ENCODE measurements around the gene XIRP1.
A peak's percentile ranks its signal among the peaks of the same experiment; 100 is the strongest.
"Not testable (repeated sequence)": the region's sequence is repeated elsewhere in the genome, so short reads cannot be mapped to it uniquely, and the experiment has no call there.

Gene XIRP1

DNA sequence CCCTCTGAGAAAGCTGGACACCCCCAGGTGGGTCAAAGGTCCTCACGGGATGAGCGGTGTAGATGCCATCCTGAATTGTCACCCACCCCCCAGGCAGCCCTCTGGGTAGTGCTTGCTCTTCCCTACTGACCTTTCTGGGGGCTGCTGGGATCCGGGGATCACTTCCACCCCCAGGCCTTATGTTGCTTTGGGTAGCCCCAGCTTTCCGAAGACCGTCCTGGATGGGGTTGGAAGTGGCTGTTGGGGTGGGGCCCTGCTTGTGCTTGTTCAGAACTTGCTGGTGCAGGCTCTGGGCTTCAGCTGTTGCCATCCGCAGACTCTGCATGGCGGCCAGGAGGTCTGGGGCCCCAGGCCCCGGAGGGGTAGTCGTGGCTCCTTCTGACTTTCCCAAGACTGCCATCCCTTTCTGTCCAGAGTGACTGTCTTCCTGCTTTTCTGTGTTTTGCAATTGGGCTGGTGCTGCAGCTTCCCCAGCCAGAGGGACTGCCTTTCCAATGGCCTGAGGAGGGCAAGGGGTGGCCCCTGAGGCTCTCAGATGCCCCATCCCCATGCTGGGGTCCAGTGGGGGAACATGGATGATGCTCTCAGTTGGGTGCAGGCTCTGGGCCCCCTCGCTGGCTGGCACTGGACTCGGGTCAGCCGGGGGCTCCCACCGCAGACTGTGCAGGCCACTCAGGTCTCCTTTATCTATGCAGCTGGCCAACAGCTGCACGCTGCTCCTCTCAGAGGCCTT is 6.3 kb downstream of the XIRP1 start:
- no peak for DNase-seq

GRCh38 chr3:39185326-39185958 is 7.0 kb downstream of the XIRP1 start:
- no peak for DNase-seq

DNA sequence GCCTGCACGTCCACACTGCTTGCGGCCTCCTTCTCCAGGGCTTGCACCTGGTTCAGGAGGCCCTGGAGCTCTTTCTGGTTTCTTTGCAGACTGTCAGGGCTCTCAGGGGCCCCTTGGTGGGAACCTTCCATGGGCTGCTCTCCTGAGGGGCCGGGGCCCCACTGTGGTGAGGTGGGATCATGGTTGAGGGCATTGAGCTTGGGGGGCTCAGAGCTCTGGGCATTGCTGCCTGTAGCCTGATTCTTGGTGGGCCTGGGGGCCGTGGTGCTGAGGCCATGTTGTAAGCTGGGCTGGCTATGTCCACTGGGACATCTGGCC is 7.5 kb downstream of the XIRP1 start:
- no peak for DNase-seq

DNA sequence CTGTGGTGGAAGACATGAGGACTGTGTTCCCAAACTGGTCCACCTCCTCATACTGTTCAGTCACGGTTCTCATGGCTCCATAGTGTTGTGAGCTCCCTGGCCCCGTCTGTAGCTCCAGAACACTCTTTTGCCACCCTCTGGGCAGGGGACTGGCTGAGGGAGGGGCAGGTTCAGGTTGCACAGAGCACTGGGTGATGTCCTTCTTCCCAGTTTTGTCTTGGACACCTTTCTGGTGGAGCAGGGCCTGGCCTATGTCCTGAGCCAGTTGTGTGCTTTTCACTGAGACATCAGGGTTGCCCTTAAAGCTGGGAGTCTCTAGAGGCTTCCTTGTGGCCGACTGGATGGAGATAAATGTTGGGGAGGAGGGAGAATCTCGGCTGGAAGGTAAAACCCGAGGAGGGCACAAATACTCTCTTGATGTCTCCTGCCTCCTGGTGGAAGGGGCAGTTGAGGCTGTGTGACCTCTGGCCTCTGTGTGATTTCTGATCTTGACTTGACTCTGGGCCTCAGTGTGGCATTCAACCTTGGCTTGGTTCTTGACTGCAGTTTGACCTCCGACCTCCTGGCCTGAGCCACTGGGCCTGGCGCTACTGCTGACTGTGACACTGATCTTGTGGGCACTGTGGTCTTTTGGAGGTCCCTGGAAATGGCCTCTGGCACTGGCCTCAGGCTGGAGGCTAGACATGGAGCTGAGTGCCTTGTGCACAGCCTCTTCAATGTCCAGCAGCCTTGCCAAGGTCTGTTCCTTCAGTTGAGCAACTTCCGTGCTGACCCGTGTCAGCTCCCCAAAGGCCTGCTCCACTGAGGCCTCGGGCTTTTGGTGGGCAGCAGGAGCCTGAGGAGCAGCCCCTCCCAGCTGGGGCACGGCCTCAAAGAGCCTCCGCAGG is 8.1 kb downstream of the XIRP1 start:
- no peak for DNase-seq

DNA sequence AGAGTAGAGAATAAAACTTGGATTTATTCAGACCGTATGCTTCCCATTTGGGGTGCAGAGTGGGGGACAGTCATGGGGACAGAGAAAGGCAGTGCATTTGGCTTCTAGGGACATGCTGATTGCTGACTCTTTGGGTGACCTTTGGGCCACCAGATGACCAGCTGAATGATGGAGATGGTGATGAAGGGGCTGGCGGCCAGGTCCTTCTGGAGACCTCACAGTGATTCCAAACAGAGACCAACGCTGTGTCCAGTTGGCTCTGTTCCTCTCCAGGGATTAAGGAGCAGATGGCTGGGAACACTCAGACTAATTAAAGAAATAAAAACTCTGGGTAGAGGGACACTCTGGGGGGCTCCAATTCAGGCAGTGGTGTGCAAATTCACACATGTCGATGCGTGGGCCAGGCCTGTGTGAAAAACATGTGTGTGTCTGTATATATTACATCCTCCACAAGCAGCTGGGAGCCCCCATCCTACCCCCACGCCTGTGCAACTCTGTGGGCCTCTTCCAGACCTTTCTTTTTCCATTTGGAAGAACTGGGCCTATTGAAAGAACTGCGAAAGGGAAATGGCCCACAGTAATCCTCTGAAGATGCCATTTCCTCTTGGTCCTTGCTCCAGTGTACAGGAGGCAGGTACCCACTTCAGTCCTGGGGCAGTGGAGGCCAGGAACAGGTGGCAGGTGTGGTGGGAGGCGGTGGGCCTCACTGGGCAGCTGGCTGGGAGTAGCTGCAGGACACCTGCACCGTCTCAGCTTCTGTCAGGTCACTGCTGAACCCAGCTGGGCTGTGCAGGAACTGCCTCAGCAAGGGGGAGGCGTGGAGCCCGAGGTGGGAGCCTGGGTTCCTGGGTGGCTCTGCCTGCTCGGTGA is 8.9 kb downstream of the XIRP1 start:
- no peak for DNase-seq

DNA sequence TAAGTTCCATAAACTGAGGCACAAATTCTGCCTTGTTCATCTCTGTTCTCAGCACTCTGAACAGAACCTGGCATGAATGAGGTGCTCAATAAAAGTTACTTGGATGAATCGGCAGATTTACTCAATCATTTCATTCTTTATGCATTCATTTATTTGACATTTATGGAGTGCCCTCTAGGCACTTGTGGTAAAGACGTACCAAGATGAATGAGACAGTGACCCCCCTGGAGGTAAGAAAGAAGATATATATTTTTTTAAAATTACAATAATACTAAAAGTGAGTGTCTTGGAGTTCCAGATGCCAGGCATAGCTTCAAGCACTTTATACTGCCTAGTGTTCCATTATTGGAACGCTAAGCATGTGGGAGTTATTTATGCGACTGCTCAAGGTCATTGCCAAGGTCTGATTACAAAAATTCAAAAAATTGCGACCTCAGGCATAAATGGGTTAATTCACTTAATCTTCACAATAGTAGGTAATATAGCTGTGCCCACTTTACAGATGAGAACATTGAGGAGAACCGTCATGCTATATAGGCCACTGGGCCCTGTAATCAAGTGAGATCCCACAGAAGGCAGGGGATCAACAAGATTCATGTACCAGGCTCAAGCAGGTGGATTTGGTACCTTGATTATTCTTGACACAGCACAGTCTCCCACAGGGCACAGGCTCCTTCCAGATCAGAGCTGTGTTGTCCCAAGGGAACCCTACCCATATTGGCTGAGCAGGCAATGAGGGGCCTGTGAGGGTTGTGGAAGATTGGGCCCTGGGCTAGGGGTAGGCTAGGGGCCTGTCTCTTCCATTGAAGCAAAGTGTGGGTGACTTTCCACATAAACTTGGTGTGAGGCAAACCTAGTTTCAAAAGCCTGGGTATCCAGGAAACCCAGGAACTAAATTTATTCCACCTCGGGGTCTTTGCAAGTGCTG is 10.7 kb downstream of the XIRP1 start:
- DNase-seq = no peak

DNA sequence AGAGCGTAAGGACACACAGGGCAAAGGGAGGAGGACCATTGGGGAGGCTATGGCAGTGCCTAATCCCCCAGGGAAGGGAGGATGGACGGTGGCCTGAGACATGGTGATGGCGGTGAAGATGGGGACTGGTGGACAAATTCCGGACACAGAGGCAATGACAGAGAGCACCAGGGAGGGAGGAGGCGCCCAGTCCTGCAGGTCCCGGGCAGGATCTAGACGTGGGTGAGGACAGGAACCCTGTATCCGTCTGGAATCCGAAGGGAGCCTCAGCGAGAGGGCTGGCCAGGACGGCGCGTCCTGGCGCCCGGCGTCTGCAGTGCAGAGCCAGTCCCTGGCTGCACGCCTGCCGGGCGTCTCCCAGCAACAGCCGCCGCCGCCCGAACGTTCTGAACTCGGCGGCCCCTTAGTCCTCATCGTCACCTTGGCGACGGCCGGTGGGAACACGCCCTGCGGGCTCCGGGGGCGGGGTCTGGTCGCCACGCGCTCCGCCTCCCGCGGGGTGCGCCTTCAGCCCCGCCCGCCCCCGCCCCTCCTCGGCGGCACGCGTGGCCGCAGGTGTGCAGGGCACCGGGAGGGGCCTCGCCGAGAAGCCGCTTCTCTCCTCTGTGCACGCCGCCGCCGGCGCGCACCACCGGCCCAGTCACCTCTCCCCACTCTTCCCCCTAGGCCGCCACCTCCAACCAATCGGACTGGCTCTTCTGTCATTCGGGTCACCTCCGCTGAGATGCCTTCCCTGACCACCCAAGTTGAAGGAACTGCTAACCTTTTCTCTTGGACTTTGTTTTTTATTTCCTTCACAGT is 11.6 kb downstream of the XIRP1 start:
- peak; percentile 29 for DNase-seq

DNA sequence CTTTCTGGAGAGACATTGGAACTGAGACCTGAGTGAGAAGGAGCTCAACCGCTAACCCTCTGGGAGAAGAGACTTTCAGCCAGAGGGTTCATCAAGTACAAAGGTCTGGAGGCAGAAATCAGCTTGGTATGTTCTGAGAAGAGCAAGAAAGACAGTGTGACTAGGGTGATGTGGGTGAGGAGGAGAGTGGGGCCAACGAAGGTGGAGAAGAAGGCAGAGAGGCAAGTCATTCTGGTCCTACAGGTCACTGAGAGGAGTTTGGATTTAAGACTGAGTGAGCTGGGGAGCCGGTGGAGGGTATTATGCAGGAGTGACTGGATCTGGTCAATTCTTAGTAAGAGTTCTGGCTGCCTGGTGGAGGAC is 12.2 kb downstream of the XIRP1 start:
- no peak for DNase-seq

GRCh38 chr3:39178553-39178952 is 13.8 kb downstream of the XIRP1 start:
- no peak for DNase-seq

GRCh38 chr3:39177708-39178332 is 14.6 kb downstream of the XIRP1 start:
- no peak for DNase-seq

- no peak for DNase-seq
Measured at GRCh38 chr3:39176025-39176714, 16.2 kb downstream of the XIRP1 start.

DNA sequence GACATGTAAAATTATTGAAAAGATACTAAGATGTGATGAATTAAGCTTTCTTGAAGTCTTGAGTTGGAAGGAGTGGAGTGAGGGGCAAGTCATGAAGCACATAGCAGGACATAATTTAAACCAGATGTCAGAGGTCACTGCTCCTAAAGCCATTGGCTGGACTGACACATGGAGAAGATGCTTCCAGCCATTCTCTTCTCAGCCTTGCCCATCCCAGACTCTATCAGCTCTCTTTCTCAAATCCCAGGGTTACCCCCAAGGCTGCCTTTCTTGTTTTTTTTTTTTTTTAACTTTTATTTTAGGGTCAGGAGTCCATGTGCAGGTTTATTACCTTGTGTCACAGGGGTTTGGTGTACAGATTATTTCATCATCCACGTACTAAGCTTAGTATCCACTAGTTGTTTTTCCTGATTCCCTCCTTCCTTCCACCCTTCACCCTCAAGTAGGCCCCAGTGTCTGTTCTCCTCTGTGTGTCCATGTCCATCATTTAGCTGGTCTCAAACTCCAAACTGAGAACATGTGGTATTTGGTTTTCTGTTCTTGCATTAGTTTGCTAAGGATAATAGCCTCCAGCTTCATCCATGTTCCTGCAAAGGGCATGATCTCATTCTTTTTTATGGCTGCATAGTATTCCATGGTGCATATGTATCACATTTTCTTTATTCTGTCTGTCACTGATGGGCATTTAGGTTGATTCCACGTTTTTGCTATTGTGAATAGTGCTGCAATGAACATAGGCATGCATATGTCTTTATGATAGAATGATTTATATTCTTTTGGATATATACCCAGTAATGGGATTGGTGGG is 18.9 kb downstream of the XIRP1 start:
- no peak for DNase-seq

GRCh38 chr3:39171860-39172259 is 20.5 kb downstream of the XIRP1 start:
- DNase-seq = no peak

DNA sequence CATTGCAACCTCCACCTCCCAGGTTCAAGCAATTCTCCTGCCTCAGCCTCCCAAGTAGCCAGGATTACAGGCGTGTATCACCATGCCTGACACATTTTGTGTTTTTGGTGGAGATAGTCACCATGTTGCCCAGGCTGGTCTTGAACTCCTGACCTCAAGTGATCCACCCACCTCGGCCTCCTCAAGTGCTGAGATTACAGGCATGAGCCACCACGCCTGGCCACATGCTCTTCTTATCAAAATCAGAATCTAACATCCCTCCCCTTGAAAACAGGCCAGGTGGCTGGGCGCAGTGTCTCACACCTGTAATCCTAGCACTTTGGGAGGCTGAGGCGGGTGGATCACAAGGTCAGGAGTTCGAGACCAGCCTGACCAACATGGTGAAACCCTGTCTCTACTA is 21.5 kb downstream of the XIRP1 start:
- not testable (repeated sequence) for DNase-seq

DNA sequence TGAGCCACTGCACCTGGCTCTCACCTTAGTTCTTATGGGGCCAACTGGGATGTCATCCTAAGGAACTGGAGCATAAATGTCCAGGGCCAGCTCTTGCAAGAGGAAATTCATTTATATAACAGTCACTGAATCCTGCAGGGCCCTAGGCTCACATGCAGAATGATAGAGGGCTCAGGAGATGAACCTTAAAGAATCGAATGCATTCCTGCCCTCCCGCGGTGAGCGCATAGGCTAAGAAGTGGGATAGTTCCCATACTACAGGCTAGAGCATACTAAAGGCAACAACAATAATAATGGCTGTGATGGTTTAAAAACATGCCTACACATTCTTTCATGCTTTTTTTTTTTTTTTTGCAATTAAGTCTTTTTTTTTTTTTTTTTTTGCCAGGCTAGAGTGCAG is 21.9 kb downstream of the XIRP1 start:
- no peak for DNase-seq

DNA sequence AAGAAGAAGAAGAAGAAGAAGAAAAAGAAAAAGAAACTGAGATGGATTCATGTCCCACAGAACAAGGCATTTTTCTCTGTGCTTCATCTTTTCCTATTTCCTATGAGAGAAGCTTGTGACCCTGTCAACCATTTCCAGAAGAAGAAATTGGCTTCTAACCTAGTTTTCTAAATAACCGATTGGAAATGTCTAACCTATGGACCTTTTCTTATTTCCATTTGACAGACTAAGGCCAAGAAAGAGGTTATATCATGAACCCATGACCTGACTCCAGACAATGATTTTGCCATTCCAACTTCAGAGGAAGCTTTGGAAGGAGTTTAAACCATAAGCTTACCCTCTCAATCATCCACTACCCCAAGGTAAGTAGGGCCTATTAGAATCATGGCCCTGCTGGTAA is 22.7 kb downstream of the XIRP1 start:
- no peak for DNase-seq

GRCh38 chr3:39168156-39168780 is 24.1 kb downstream of the XIRP1 start:
- DNase-seq = no peak

- DNase-seq = no peak
Measured at GRCh38 chr3:39166932-39167532, 25.4 kb downstream of the XIRP1 start.
